GM12865 (cell line): ENCODE results near the gene ZC3H12A.

Experiments
- DNase-seq: peaks from one replicate; pipeline ENCODE4 v3.0.0; 2010; ENCODE audit warnings: low read depth
- H3K4me3 ChIP-seq: 2 replicates; pipeline ENCODE4 v1.5.1; 2011; ENCODE audit warnings: mild to moderate bottlenecking, low read depth, low read length, control low read depth
- TF ChIP-seq, protein P1 (sequence below): IDR thresholded peaks from 2 replicates; pipeline ENCODE4 v1.5.1; 2011; ENCODE audit warnings: low read length, control low read depth, low read depth, inconsistent platforms; ENCODE audit not compliant: insufficient read depth; ENCODE audit errors: missing control alignments

Gene ZC3H12A

DNA sequence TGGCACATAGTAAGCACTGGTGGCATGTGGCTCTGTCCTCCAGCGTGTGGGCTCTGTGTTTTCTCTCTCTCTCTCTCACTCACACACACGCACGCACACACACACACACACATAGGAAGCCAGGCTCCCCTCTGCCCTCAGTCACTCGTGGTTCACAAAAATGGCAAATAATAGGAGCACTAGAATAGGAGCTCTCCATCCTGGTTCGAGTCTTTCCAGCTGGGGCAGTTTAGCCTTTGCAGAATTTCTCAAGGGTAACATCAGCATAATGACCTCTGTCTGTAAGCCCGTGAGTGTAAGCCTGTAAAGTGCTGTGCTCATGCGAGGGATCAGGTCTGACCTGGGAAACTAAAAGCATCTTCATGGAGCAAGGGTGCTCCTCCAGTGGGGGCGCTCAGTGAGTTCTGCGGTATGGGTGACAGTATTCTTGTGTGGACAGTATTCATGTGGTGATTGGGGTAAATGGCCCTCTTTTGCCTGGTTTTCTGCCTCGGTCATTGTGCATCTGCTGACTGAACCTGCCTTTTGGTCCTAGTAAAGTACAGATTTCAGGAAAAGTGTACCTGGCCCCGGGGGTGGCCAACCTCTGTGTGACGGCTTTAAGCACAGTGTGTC, 842 bp upstream of the ZC3H12A start:
- peak overlapping the region; percentile 44 for H3K4me3 ChIP-seq
- no peak for DNase-seq
- TF ChIP-seq, protein P1, sequence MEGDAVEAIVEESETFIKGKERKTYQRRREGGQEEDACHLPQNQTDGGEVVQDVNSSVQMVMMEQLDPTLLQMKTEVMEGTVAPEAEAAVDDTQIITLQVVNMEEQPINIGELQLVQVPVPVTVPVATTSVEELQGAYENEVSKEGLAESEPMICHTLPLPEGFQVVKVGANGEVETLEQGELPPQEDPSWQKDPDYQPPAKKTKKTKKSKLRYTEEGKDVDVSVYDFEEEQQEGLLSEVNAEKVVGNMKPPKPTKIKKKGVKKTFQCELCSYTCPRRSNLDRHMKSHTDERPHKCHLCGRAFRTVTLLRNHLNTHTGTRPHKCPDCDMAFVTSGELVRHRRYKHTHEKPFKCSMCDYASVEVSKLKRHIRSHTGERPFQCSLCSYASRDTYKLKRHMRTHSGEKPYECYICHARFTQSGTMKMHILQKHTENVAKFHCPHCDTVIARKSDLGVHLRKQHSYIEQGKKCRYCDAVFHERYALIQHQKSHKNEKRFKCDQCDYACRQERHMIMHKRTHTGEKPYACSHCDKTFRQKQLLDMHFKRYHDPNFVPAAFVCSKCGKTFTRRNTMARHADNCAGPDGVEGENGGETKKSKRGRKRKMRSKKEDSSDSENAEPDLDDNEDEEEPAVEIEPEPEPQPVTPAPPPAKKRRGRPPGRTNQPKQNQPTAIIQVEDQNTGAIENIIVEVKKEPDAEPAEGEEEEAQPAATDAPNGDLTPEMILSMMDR = no peak

DNA sequence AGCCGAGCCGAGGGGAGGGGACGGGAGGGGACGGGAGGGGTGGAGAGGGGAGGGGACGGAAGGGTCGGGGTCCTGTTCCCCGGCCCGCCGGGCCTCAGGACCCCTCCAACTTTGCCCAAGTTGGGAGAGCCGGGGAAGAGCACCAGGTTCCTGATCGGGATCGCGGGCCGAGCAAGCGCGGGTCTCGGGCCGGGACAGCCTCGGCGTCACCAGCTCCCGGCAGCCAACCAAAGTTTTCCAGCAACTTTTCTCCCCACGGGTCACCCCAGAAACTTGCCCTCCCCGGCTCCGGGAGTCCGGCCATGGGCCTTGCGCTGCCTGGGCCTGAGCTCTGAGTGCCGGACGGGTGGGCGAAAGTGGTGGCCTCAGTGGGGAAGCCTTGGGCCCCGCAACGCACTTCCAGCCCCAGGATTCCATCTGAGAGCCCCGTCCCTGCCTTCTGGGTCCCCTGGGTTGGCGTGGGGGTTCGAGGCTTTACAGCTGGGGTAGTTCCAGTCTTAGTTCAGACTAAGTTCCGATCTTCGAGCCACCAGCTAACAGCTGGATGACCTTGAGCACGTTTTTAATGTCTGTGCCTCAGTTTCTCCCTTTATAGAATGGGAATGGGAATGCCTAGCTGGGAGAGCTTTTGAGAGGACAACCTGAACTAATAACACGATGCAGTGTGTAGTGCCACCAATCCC, 458 bp downstream of the ZC3H12A start:
- no peak for DNase-seq
- H3K4me3 ChIP-seq = peak overlapping the region; percentile 80
- TF ChIP-seq, protein P1 = no peak

DNA sequence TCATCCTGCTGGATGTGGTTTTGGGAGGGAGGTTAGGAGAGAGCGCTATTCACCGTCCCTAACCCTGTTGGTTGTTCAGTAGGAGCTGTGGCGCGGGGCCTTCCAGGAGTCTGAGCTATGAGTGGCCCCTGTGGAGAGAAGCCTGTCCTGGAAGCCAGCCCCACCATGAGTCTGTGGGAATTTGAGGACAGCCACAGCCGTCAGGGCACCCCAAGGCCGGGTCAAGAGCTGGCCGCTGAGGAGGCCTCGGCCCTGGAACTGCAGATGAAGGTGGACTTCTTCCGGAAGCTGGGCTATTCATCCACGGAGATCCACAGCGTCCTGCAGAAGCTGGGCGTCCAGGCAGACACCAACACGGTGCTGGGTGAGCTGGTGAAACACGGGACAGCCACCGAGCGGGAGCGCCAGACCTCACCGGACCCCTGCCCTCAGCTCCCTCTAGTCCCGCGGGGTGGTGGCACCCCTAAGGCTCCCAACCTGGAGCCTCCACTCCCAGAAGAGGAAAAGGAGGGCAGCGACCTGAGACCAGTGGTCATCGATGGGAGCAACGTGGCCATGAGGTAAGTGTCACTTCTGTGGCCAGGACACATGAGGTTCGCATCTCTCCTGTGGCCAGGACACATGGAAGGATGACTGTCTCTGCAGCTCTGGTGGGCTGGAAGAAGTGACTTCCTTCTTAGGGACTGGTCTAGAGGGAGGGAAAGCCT, 1.2 kb downstream of the ZC3H12A start:
- TF ChIP-seq, protein P1 = no peak
- peak overlapping the region; percentile 80 for H3K4me3 ChIP-seq
- DNase-seq = peak; percentile 23

DNA sequence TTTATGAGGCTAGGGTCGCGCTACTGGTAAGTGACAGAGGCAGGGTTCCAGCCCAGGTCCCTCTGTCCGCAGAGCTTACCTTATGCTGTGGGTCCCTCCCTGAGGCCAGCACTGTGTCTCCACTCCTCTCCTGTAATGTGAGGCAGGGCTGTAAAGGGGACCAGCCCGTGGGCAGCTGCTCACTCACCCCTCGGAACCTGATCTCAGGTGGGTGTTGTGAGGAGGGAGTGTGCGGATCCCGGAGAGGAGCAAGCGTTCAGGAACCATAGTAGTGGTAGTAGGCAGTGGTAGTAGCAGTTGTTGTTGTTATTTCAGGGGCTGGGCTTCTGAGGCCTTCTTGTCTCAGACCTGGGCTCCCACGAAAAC, 1.7 kb downstream of the ZC3H12A start:
- TF ChIP-seq, protein P1 = no peak
- peak overlapping the region; percentile 80 for H3K4me3 ChIP-seq
- DNase-seq = no peak

DNA sequence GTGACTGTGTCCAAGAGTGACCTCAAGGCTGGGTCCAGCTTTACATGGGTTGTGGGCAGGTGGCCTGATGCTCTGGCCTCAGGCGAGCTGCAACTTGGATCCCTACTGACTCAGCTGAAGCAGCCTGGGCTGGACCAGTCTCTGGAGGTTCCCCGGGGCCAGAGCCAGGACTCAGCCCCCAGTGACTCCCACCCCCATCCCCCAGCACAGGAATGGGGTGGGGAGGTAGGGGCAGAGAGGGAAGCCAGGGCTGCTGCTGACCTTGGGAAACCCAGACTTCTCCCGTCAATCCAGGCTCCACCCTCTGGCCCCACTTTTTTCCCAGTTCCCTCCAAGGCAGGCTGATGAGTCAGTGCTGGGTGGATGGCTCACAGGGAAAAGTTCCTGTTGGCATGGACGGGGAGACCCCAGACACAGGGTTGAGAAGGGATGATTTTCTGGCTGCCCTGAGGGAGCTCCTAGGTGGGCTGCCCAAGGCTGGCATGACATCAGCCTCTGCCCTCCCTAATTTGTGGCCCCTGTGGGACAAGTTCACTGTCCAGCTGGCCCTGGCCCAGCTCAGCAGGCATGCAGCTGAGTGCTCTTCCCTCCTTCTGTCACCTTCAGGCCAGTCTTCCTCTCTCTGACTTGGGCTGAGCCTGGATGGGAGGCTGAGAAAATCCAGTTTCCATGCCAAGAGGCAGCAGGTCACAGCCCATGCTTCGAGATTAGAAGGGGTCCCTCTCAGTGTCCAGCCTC, 2.2 kb downstream of the ZC3H12A start:
- TF ChIP-seq, protein P1 = no peak
- peak overlapping the region; percentile 80 for H3K4me3 ChIP-seq
- no peak for DNase-seq

DNA sequence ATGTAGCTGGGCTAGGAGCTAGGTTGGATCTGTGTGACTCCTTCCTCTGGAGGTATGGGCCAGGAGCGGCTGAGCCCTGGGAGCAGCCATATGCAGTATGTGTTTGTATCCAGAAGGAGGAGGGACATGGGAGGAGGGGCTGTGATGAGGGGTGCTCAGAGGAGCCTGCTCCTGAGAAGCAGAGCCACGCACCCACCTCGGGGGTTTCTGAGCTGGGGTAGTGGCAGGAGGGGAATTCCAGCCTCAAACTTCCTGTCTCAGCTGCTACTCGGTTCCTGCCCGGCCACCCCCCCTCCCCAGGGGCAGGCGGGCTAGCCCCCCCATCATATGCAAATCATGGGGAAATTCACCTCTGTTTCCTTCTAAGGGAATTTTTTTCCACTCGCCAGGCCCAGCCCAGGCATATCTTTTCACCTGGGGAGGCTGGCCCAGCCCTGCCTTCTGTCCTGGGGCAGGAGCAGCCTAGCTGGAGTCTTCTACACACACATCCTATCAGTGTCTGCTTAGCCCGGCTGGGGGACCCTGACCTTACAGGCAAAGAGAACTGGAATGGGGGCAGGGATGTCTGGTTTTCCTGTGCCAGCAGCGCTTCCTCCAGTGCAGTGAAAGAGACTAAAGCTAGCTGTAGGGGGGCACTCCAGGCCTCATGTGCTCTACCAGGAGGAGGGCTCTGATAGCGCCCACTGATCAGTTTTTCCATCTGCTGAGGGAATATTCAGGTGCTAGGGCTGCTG, 3.0 kb downstream of the ZC3H12A start:
- peak; percentile 93 for DNase-seq
- peak overlapping the region; percentile 80 for H3K4me3 ChIP-seq
- TF ChIP-seq, protein P1 = no peak
